ENCODE data around the gene MEGF6. TPM values are rescaled to one million over a fixed set of nuclear protein-coding genes. Genes with fewer than 3 reads are reported as not detected.

MEGF6 gene
- total RNA-seq, 1 donor, result 85.4 TPM

GRCh38 chr1:3527774-3528173 is 83.5 kb downstream of the MEGF6 start:
- Histone ChIP-seq H3K27me3 (ENCODE audit: insufficient read depth, low read length) (no peaks in the 10 kb centered on the region), H3K27ac (ENCODE audit: low read depth, low read length) (no peak overlapping the region), H3K4me3 (ENCODE audit: insufficient read depth, low read length) (no peak overlapping the region), H2AFZ (ENCODE audit: low read length) (no peak overlapping the region), H3K4me2 (ENCODE audit: insufficient read depth, low read length) (no peak overlapping the region), H3K36me3 (ENCODE audit: insufficient read depth, low read length) (no peaks in the 10 kb centered on the region), H3K9me3 (ENCODE audit: low read depth, low read length) (no peaks in the 10 kb centered on the region), H3K4me1 (ENCODE audit: insufficient read depth, low read length) (peaks cover 16% of the 10 kb centered on the region), H4K20me1 (ENCODE audit: insufficient read depth, low read length) (peaks cover 17% of the 10 kb centered on the region), H3K79me2 (ENCODE audit: insufficient read depth, low read length) (peaks cover 25% of the 10 kb centered on the region)
- TF ChIP-seq CTCF (IDR thresholded peaks at IDR 0.05; ENCODE audit: extremely low read depth, low read depth, low read length), result no peak
- no peak for DNase-seq (ENCODE audit: insufficient read length, low spot score, missing footprints)

DNA sequence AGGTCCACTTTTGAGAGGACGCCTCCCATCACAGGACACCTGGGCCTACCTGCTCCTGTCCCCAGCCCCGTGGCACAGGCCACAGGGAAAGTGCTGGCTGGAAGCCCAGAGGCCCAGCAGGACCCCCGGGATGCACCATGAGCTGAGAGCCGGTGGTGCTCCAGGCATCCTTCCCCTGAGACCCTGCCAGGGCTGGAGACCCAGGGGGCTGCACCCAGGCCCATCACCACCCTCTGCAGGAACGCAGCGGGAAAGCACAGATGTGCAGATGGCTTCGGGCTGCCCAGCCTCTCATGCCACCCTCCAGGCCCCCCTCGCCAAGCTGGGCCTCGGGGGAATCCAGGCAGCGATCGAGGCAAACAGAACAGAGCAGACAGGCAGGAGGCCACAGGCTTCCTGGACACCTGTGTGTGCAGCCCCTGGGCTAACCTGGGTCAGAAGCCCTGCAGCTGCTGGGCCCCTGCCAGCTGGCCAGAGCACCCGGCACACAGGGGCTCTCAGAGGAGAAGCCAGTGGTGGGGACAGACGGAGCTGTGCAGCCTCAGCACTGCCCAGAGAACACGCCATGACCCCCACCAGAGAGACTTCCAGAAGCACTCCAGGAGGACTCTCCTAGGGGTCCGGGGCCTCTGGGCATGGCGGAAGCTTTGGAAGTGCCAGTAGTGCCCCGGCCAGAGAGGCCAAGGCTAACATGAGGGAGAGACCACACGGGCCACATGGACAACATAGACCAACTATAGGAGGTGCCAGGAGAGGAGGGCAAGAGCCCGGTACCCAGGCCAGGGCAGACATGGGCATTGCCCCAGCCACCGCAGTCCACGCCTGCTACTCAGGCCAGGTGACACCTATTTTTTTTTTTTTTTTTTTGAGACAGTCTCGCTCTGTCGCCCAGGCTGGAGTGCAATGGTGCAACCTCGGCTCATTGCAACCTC is 85.5 kb downstream of the MEGF6 start:
- Histone ChIP-seq H3K4me1 (ENCODE audit: insufficient read depth, low read length) (peaks cover 16% of the 10 kb centered on the region), H4K20me1 (ENCODE audit: insufficient read depth, low read length) (peaks cover 17% of the 10 kb centered on the region), H3K79me2 (ENCODE audit: insufficient read depth, low read length) (peaks cover 25% of the 10 kb centered on the region), H3K36me3 (ENCODE audit: insufficient read depth, low read length) (peaks cover 6% of the 10 kb centered on the region), H3K4me3 (ENCODE audit: insufficient read depth, low read length) (no peak overlapping the region), H3K27ac (ENCODE audit: low read depth, low read length) (no peak overlapping the region), H3K9me3 (ENCODE audit: low read depth, low read length) (no peaks in the 10 kb centered on the region), H2AFZ (ENCODE audit: low read length) (no peak overlapping the region), H3K4me2 (ENCODE audit: insufficient read depth, low read length) (no peak overlapping the region), H3K27me3 (ENCODE audit: insufficient read depth, low read length) (no peaks in the 10 kb centered on the region)
- DNase-seq (ENCODE audit: insufficient read length, low spot score, missing footprints), result no peak
- TF ChIP-seq CTCF (IDR thresholded peaks at IDR 0.05; ENCODE audit: extremely low read depth, low read depth, low read length), result no peak

- H3K4me2 ChIP-seq (ENCODE audit: insufficient read depth, low read length), result no peak overlapping the region
- H4K20me1 ChIP-seq (ENCODE audit: insufficient read depth, low read length), result peaks cover 17% of the 10 kb centered on the region
These were observed 86.6 kb downstream of the MEGF6 start for GRCh38 chr1:3524556-3525203.

More at GRCh38 chr1:3524556-3525203, 86.6 kb downstream of the MEGF6 start:
- no peaks in the 10 kb centered on the region for H3K27me3 ChIP-seq (ENCODE audit: insufficient read depth, low read length)
- H3K9me3 ChIP-seq (ENCODE audit: low read depth, low read length), result no peaks in the 10 kb centered on the region
- H3K4me1 ChIP-seq (ENCODE audit: insufficient read depth, low read length), result peaks cover 6% of the 10 kb centered on the region
- TF ChIP-seq CTCF (IDR thresholded peaks at IDR 0.05; ENCODE audit: extremely low read depth, low read depth, low read length), result no peak
- peaks cover 6% of the 10 kb centered on the region for H3K36me3 ChIP-seq (ENCODE audit: insufficient read depth, low read length)
- no peak for DNase-seq (ENCODE audit: insufficient read length, low spot score, missing footprints)
- no peak overlapping the region for H3K4me3 ChIP-seq (ENCODE audit: insufficient read depth, low read length)
- peaks cover 21% of the 10 kb centered on the region for H3K79me2 ChIP-seq (ENCODE audit: insufficient read depth, low read length)
- no peak overlapping the region for H2AFZ ChIP-seq (ENCODE audit: low read length)
- no peak overlapping the region for H3K27ac ChIP-seq (ENCODE audit: low read depth, low read length)
